Esophagus squamous epithelium (tissue), 4 donors: Measurements from ENCODE around the gene RAD54L.

Source experiments
- CTCF ChIP-seq, 6 experiments: fragments of 450-650 bp in 4 of 6; fragments of 200-600 bp in 2 of 6; sonication (generic) in 2 of 6; IDR thresholded peaks; one replicate each; pipeline ENCODE4 v1.5.1; 2016 to 2019; ENCODE audit warnings: antibody characterized with exemption in 6 of 6, mild to moderate bottlenecking in 4 of 6, moderate library complexity in 4 of 6
- POLR2A ChIP-seq, 4 donors: fragments of 450-650 bp; IDR thresholded peaks; one replicate each; pipeline ENCODE4 v1.6.1; 2017; ENCODE audit warnings: antibody characterized with exemption in 4 of 4, mild to moderate bottlenecking in 4 of 4, moderate library complexity in 3 of 4

GRCh38 chr1:46220808-46221207, 26.8 kb upstream of the RAD54L start:
- TF ChIP-seq CTCF (IDR thresholded peaks at IDR 0.05) (no peak), POLR2A (IDR thresholded peaks at IDR 0.05) (no peak)
